Neural progenitor cell (in vitro differentiated cells): Measurements from ENCODE around the gene DRC3. TPM values are rescaled to one million over a fixed set of nuclear protein-coding genes. Genes with fewer than 3 reads are reported as not detected.

ENCODE experiments used
- DNase-seq: peaks from one replicate; pipeline ENCODE4 v3.0.0-alpha.2; 2016; ENCODE audit warnings: low spot score
- H2AFZ ChIP-seq: fragments of 200-600 bp; sonication (generic); replicated peaks from 2 replicates; pipeline ENCODE4 v1.6.1; 2016; ENCODE audit warnings: antibody characterized with exemption
- H3F3A ChIP-seq: fragments of 200-600 bp; sonication (generic); 2 replicates; pipeline ENCODE4 v1.6.1; 2016; ENCODE audit warnings: antibody characterized with exemption, low read depth
- H3K27ac ChIP-seq: fragments of 200-600 bp; sonication (generic); 2 replicates; pipeline ENCODE4 v1.5.1; 2016; ENCODE audit warnings: mild to moderate bottlenecking
- H3K27me3 ChIP-seq: fragments of 200-600 bp; sonication (generic); 2 replicates; pipeline ENCODE4 v1.6.1; 2016; ENCODE audit warnings: mild to moderate bottlenecking, moderate library complexity
- H3K36me3 ChIP-seq: fragments of 200-600 bp; sonication (generic); 2 replicates; pipeline ENCODE4 v1.5.1; 2016
- H3K4me1 ChIP-seq: fragments of 200-600 bp; sonication (generic); 2 replicates; pipeline ENCODE4 v1.6.1; 2016; ENCODE audit warnings: mixed run types
- H3K4me2 ChIP-seq: fragments of 200-600 bp; sonication (generic); 2 replicates; pipeline ENCODE4 v1.6.1; 2016
- H3K4me3 ChIP-seq: fragments of 200-600 bp; sonication (generic); 2 replicates; pipeline ENCODE4 v1.5.1; 2016
- H3K79me2 ChIP-seq: fragments of 200-600 bp; sonication (generic); 2 replicates; pipeline ENCODE4 v1.6.1; 2016; ENCODE audit warnings: low read depth
- H3K9ac ChIP-seq: fragments of 200-600 bp; sonication (generic); 2 replicates; pipeline ENCODE4 v1.6.1; 2016
- H3K9me3 ChIP-seq: fragments of 200-600 bp; sonication (generic); 2 replicates; pipeline ENCODE4 v1.5.1; 2016; ENCODE audit warnings: low read depth
- H4K20me1 ChIP-seq: fragments of 200-600 bp; sonication (generic); 2 replicates; pipeline ENCODE4 v1.6.1; 2016; ENCODE audit warnings: low read depth
- H3K27ac Mint-ChIP-seq: 3 replicates; pipeline ENCODE4 v1.8.0; 2021; ENCODE audit warnings: mixed read lengths
- H3K27me3 Mint-ChIP-seq: 2 replicates; pipeline ENCODE4 v1.8.0; 2022; ENCODE audit warnings: low read depth, mild to moderate bottlenecking, inconsistent platforms, moderate library complexity, mixed read lengths; ENCODE audit not compliant: insufficient read depth
- H3K36me3 Mint-ChIP-seq: 3 replicates; pipeline ENCODE4 v1.8.0; 2021; ENCODE audit warnings: mixed read lengths
- H3K4me1 Mint-ChIP-seq: 3 replicates; pipeline ENCODE4 v1.8.0; 2021; ENCODE audit warnings: mixed read lengths
- H3K4me3 Mint-ChIP-seq: 3 replicates; pipeline ENCODE4 v1.8.0; 2021; ENCODE audit warnings: mild to moderate bottlenecking, moderate library complexity, mixed read lengths
- H3K9me3 Mint-ChIP-seq: 3 replicates; pipeline ENCODE4 v1.8.0; 2020; ENCODE audit warnings: mixed read lengths
- EZH2 ChIP-seq: fragments of 200-600 bp; sonication (generic); IDR thresholded peaks from 2 replicates; pipeline ENCODE4 v1.6.1; 2017; ENCODE audit warnings: antibody characterized with exemption, mild to moderate bottlenecking, moderate library complexity
- EZH2phosphoT487 ChIP-seq: fragments of 200-600 bp; sonication (generic); IDR thresholded peaks from 2 replicates; pipeline ENCODE4 v1.6.1; 2017; ENCODE audit warnings: antibody characterized with exemption
- total RNA-seq: library from RNA; depleted of rRNA; stranded (reverse); fragments of >200 nt; gene quantifications from 2 replicates; pipeline ENCODE4 v1.2.3, GENCODE V29; 2015; ENCODE audit warnings: low replicate concordance
- TF ChIP-seq, protein P1 (sequence below): fragments of 200-600 bp; sonication (generic); IDR thresholded peaks from 2 replicates; pipeline ENCODE4 v1.5.1; 2017; ENCODE audit warnings: antibody characterized with exemption, mild to moderate bottlenecking

The DRC3 gene
- total RNA-seq, 1 donor from 2014 or later = 0.07 TPM

GRCh38 chr17:18041776-18042175, 69.1 kb downstream of the DRC3 start:
- TF ChIP-seq EZH2phosphoT487 (no peak), EZH2 (no peak)
- TF ChIP-seq, protein P1, sequence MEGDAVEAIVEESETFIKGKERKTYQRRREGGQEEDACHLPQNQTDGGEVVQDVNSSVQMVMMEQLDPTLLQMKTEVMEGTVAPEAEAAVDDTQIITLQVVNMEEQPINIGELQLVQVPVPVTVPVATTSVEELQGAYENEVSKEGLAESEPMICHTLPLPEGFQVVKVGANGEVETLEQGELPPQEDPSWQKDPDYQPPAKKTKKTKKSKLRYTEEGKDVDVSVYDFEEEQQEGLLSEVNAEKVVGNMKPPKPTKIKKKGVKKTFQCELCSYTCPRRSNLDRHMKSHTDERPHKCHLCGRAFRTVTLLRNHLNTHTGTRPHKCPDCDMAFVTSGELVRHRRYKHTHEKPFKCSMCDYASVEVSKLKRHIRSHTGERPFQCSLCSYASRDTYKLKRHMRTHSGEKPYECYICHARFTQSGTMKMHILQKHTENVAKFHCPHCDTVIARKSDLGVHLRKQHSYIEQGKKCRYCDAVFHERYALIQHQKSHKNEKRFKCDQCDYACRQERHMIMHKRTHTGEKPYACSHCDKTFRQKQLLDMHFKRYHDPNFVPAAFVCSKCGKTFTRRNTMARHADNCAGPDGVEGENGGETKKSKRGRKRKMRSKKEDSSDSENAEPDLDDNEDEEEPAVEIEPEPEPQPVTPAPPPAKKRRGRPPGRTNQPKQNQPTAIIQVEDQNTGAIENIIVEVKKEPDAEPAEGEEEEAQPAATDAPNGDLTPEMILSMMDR = no peak
- H3K36me3 Mint-ChIP-seq = peaks cover 1% of the 10 kb centered on the region
- H3K27me3 Mint-ChIP-seq = peaks cover 5% of the 10 kb centered on the region
- no peaks in the 10 kb centered on the region for H3K9me3 Mint-ChIP-seq
- Histone ChIP-seq H3K4me3 (no peak overlapping the region), H4K20me1 (peaks cover 33% of the 10 kb centered on the region), H3K4me2 (no peak overlapping the region), H2AFZ (no peak overlapping the region), H3K27me3 (no peaks in the 10 kb centered on the region), H3K79me2 (peaks cover 38% of the 10 kb centered on the region), H3K9me3 (no peaks in the 10 kb centered on the region), H3K9ac (no peak overlapping the region), H3K27ac (no peak overlapping the region), H3K4me1 (peaks cover 7% of the 10 kb centered on the region), H3F3A (peaks cover 6% of the 10 kb centered on the region), H3K36me3 (no peaks in the 10 kb centered on the region)
- H3K4me3 Mint-ChIP-seq = peak overlapping the region; percentile 95
- H3K27ac Mint-ChIP-seq = no peak overlapping the region
- DNase-seq = no peak
- peaks cover 40% of the 10 kb centered on the region for H3K4me1 Mint-ChIP-seq

- Histone ChIP-seq H3K9me3 (no peaks in the 10 kb centered on the region), H3K4me2 (no peak overlapping the region), H3K27me3 (no peaks in the 10 kb centered on the region), H3K4me3 (no peak overlapping the region), H3K27ac (no peak overlapping the region), H3K4me1 (peaks cover 7% of the 10 kb centered on the region), H3K36me3 (no peaks in the 10 kb centered on the region), H3F3A (peaks cover 6% of the 10 kb centered on the region), H4K20me1 (peaks cover 33% of the 10 kb centered on the region), H3K79me2 (peaks cover 32% of the 10 kb centered on the region), H3K9ac (no peak overlapping the region), H2AFZ (no peak overlapping the region)
- Mint-ChIP-seq H3K4me3 (no peak overlapping the region), H3K27me3 (peaks cover 5% of the 10 kb centered on the region), H3K36me3 (peaks cover 8% of the 10 kb centered on the region), H3K27ac (no peak overlapping the region), H3K4me1 (peaks cover 33% of the 10 kb centered on the region), H3K9me3 (no peaks in the 10 kb centered on the region)
- DNase-seq = no peak
- TF ChIP-seq EZH2 (no peak), EZH2phosphoT487 (no peak)
- TF ChIP-seq, protein P1 = no peak
These were observed 70.3 kb downstream of the DRC3 start for GRCh38 chr17:18042983-18043382.

- Histone ChIP-seq H3F3A (peaks cover 6% of the 10 kb centered on the region), H3K4me3 (no peak overlapping the region), H3K27me3 (no peaks in the 10 kb centered on the region), H4K20me1 (peaks cover 33% of the 10 kb centered on the region), H3K36me3 (no peaks in the 10 kb centered on the region), H3K27ac (no peak overlapping the region), H2AFZ (no peak overlapping the region), H3K9ac (no peak overlapping the region), H3K4me1 (peaks cover 7% of the 10 kb centered on the region), H3K9me3 (no peaks in the 10 kb centered on the region), H3K4me2 (no peak overlapping the region), H3K79me2 (peaks cover 29% of the 10 kb centered on the region)
- no peak overlapping the region for H3K4me3 Mint-ChIP-seq
- no peak for TF ChIP-seq EZH2
- no peak for TF ChIP-seq EZH2phosphoT487
- TF ChIP-seq, protein P1 = no peak
- peaks cover 8% of the 10 kb centered on the region for H3K36me3 Mint-ChIP-seq
- H3K27me3 Mint-ChIP-seq = peaks cover 2% of the 10 kb centered on the region
- H3K27ac Mint-ChIP-seq = no peak overlapping the region
- no peaks in the 10 kb centered on the region for H3K9me3 Mint-ChIP-seq
- no peak for DNase-seq
- H3K4me1 Mint-ChIP-seq = peaks cover 28% of the 10 kb centered on the region
These were observed 70.8 kb downstream of the DRC3 start for GRCh38 chr17:18043491-18043890.
